ENCODE results near the gene PAX5.

- no peak for TF ChIP-seq POLR2A (IDR thresholded peaks at IDR 0.05; ENCODE audit: low read length)
- no peak for TF ChIP-seq GATA1 (IDR thresholded peaks at IDR 0.05; ENCODE audit: low read depth, low read length)
Observed at GRCh38 chr9:36899406-36899805, 134.7 kb downstream of the PAX5 start.
